ENCODE data around the gene SET.

The SET gene

DNA sequence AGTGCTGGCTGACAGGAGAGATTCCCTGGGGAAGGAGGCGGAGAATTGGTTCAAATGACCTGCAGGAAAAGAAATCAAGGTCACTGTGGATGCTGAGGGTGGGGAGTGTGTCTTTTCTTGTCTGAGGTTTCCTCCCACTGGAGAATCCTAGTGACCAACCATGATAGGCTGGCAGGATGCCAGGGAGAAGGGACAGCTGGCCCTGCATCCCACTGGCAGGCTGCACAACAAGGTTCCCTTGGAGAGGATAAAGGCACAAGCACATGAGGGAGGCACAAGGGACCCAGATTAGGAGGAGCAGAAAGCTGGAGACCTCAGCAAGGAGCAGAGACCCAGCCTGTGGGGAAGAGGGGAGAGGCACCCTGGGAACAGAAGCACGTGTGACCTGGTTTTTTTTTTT lies 46.4 kb downstream of the SET start:
- Histone ChIP-seq H3K36me3 (ENCODE audit: insufficient read depth, low read length) (peaks cover 32% of the 10 kb centered on the region), H3K4me1 (ENCODE audit: insufficient read depth, low read length) (no peaks in the 10 kb centered on the region), H2AFZ (ENCODE audit: low read depth, low read length) (no peak overlapping the region), H3K4me3 (ENCODE audit: low read length) (no peak overlapping the region), H3K27me3 (ENCODE audit: insufficient read depth, low read length) (no peaks in the 10 kb centered on the region), H3K9me3 (ENCODE audit: low read length) (no peaks in the 10 kb centered on the region)

DNA sequence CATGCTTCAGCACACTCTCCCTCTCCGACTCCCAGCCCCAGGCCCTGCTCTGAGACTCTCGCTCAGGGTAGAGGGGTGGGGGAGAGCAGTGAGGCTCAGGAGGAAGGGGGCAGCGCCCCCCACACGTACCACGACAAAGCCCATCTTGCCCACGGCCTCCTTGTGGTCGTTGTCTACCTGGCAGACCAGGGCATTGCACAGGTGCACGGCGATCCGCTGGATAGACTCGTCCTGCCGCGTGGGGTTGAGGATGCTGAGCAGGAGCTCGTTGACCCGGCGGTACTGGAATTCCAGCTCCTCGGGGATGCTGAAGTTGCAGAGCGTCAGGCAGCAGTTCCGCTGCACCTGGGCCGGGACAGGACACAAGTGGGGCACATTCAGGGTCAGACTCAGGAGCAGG lies 53.4 kb downstream of the SET start:
- H3K9me3 ChIP-seq (ENCODE audit: low read length) = no peaks in the 10 kb centered on the region
- H3K36me3 ChIP-seq (ENCODE audit: insufficient read depth, low read length) = peaks cover 19% of the 10 kb centered on the region
- H3K4me1 ChIP-seq (ENCODE audit: insufficient read depth, low read length) = no peaks in the 10 kb centered on the region
- no peak overlapping the region for H3K4me3 ChIP-seq (ENCODE audit: low read length)
- H3K27me3 ChIP-seq (ENCODE audit: insufficient read depth, low read length) = no peaks in the 10 kb centered on the region
- no peak overlapping the region for H2AFZ ChIP-seq (ENCODE audit: low read depth, low read length)

DNA sequence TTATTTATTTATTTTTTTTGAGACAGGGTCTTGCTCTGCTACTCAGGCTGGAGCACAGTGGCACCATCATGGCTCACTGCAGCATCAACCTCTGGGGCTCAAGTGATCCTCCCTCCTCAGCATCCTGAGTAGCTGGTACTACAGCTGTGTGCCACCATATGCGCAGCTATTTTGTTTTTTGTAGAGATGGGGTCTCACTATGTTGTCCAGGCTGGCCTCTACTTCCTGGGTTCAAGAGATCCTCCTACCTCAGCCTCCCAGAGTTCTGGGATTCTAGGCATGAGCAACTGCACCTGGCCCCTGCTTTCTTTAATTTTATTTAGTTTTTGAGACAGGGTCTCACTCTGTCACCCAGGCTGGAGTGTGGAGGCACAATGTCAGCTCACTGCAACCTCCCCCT lies 54.4 kb downstream of the SET start:
- Histone ChIP-seq H3K4me3 (ENCODE audit: low read length) (no peak overlapping the region), H3K9me3 (ENCODE audit: low read length) (no peaks in the 10 kb centered on the region), H3K36me3 (ENCODE audit: insufficient read depth, low read length) (peaks cover 18% of the 10 kb centered on the region), H3K4me1 (ENCODE audit: insufficient read depth, low read length) (no peaks in the 10 kb centered on the region), H2AFZ (ENCODE audit: low read depth, low read length) (no peak overlapping the region), H3K27me3 (ENCODE audit: insufficient read depth, low read length) (no peaks in the 10 kb centered on the region)
